ENCODE data around the gene TPSB2.
"Not testable (repeated sequence)": the region's sequence is repeated elsewhere in the genome, so short reads cannot be mapped to it uniquely, and the experiment has no call there.

Gene TPSB2

DNA sequence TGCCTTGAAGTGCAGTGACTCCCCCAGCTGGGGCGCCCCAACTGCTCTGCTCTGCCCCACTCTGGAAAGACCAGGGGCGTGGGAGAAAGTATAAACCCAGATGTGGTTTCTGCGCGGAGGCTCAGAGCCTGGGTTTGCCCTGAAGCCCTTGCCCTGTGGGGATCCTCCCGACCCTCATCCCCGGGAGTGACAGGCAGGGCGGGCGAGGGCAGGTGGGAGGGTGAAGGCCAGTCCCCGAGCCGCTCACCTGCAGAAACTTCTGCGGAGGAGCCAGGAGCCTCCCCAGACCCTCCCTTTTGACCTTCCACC is 29.7 kb upstream of the TPSB2 start:
- no peak for TF ChIP-seq ZFX (IDR thresholded peaks at IDR 0.05; ENCODE audit: borderline replicate concordance)
- TF ChIP-seq, protein P1, sequence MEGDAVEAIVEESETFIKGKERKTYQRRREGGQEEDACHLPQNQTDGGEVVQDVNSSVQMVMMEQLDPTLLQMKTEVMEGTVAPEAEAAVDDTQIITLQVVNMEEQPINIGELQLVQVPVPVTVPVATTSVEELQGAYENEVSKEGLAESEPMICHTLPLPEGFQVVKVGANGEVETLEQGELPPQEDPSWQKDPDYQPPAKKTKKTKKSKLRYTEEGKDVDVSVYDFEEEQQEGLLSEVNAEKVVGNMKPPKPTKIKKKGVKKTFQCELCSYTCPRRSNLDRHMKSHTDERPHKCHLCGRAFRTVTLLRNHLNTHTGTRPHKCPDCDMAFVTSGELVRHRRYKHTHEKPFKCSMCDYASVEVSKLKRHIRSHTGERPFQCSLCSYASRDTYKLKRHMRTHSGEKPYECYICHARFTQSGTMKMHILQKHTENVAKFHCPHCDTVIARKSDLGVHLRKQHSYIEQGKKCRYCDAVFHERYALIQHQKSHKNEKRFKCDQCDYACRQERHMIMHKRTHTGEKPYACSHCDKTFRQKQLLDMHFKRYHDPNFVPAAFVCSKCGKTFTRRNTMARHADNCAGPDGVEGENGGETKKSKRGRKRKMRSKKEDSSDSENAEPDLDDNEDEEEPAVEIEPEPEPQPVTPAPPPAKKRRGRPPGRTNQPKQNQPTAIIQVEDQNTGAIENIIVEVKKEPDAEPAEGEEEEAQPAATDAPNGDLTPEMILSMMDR (IDR thresholded peaks at IDR 0.05) = no peak
- H3K27ac ChIP-seq = no peak overlapping the region

DNA sequence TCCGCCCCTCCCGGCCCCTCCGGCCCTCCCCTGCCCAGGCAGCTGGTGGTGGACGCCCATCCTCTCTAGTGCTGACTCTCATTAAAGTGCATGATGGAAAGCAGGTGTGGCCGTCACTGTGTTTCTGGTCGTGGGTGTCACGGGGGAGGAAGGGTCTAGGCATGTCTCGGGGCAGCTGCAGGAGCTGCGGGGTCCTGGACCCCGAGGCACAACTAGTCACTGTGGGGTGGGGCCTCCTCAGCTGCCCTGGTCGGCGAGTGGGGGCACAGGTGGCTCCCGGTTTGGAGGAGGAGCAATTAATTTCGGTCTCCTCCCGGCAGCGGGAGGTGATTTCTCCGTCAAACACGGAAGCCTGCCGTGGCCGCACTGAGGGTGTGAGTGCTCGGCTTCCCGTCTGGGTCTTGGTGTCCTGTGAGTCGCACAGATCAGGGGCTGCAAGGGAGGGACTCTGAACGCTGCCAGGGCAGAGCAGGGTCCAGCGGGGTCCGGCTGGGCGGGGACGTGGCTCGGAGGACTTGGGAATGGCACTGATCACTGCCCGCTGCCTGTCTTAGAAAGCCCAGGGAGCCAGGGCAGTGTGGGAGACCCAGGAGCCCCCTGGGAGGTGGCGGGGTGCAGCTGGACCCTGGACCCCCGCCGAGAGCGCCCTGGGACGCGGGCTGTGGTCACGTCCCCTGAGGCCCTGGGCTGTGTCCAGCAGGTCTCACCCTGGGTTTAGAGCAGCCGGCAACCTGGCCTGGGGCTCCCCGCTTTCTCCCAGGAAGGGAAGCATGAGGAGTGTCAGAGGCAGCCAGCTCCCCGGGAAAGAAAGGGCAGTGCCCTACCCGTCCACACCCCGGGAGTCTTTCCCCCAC is 29.1 kb upstream of the TPSB2 start:
- TF ChIP-seq, protein P1 (IDR thresholded peaks at IDR 0.05) = no peak
- no peak for TF ChIP-seq ZFX (IDR thresholded peaks at IDR 0.05; ENCODE audit: borderline replicate concordance)
- no peak overlapping the region for H3K27ac ChIP-seq

- H3K27ac ChIP-seq = no peak overlapping the region
- no peak for TF ChIP-seq ZFX (IDR thresholded peaks at IDR 0.05; ENCODE audit: borderline replicate concordance)
- TF ChIP-seq, protein P1 (IDR thresholded peaks at IDR 0.05) = no peak
Observed at GRCh38 chr16:1258225-1258600, 28.2 kb upstream of the TPSB2 start.

DNA sequence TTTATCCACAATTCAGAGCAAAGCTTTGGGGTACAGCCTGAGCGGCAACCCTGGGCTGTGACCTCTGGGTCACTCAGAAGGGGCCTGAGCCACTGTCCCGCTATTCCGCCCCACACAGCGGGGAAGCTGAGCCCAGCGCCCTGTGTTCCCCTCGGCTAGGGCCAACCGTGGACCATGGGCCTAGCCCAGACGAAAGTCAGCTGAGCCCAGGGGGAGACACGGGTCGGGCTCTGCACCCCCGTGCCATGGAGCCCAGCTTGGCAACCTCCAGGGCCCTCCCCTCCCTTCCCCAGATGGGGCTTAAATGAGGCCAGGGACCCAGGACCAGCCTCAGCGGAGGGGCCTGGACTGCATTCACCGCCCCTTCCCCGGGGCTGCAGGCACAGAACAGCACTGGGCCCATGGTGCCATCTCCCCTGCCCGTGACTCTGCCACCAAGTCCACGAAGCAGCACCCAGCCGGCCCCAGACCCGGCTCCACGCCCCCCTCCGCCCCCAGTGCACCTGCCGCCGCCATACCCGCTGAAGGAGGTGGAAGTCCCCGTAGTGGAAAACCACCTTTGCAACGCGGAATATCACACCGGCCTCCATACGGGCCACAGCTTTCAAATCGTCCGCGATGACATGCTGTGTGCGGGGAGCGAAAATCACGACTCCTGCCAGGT is 27.7 kb upstream of the TPSB2 start:
- no peak overlapping the region for H3K27ac ChIP-seq
- TF ChIP-seq, protein P1 (IDR thresholded peaks at IDR 0.05) = no peak
- TF ChIP-seq ZFX (IDR thresholded peaks at IDR 0.05; ENCODE audit: borderline replicate concordance) = no peak

- H3K27ac ChIP-seq = no peak overlapping the region
- TF ChIP-seq, protein P1 (IDR thresholded peaks at IDR 0.05) = no peak
Observed at GRCh38 chr16:1256874-1257322, 26.9 kb upstream of the TPSB2 start.

- not testable (repeated sequence) for H3K27ac ChIP-seq
Observed at GRCh38 chr16:1256296-1256873, 26.4 kb upstream of the TPSB2 start.

GRCh38 chr16:1255276-1256122 is 25.5 kb upstream of the TPSB2 start, which contains the start of gene TPSD1:
TSS of gene TPSD1 (plus strand) at chr16:1256069. CDS start at chr16:1256281, 212 bp downstream.
- not testable (repeated sequence) for H3K27ac ChIP-seq

DNA sequence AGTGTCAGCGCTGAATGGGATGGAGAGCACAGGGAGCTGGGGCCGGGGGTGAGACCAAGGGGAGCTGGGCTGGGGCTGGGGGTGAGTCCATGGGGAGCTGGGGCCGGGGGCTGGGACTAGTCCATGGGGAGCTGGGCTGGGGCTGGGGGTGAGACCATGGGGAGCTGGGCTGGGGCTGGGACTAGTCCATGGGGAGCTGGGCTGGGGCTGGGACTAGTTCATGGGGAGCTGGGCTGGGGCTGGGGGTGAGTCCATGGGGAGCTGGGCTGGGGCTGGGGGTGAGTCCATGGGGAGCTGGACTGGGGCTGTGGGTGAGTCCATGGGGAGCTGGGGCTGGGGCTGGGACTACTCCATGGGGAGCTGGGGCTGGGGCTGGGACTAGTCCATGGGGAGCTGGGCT is 24.8 kb upstream of the TPSB2 start:
- not testable (repeated sequence) for H3K27ac ChIP-seq

DNA sequence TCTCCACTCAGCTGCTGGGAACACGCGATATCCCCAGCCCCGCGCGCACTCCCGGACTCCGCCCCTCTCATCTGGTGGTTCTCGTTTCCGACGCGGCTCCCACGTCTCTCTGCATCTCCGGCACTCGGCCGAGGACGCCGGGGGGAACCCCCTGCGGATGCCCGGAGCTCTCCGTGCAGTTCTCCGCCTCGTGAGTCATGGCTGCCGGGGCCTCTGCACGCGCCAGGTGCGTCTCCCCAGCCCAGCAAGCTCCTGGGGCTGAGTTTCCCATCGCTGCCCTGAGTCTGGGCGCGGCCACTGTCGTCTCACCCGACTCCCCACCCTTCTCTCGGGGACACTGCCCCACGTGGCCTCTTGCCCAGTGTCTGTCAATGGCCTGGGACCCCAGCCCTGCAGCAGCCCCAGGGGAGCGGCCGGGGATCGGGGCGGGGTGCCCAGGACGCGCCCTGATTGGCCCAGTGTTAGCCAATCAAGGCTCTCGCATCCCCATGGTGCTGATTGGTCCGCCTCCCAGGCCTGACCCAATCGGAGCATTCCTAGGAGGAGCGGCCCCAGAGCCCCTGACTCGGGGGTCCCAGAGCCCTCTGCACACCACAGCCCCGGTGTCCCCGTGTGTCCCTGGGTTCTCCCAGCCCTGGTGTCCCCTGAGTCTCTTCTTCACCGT is 23.8 kb upstream of the TPSB2 start:
- not testable (repeated sequence) for H3K27ac ChIP-seq

- not testable (repeated sequence) for H3K27ac ChIP-seq
Observed at GRCh38 chr16:1249031-1249755, 19.2 kb upstream of the TPSB2 start.

GRCh38 chr16:1247903-1248537 is 18.0 kb upstream of the TPSB2 start:
- H3K27ac ChIP-seq = not testable (repeated sequence)
